ENCODE measurements around the gene ARHGAP33.
A peak's percentile ranks its signal among the peaks of the same experiment; 100 is the strongest.

ARHGAP33 gene

DNA sequence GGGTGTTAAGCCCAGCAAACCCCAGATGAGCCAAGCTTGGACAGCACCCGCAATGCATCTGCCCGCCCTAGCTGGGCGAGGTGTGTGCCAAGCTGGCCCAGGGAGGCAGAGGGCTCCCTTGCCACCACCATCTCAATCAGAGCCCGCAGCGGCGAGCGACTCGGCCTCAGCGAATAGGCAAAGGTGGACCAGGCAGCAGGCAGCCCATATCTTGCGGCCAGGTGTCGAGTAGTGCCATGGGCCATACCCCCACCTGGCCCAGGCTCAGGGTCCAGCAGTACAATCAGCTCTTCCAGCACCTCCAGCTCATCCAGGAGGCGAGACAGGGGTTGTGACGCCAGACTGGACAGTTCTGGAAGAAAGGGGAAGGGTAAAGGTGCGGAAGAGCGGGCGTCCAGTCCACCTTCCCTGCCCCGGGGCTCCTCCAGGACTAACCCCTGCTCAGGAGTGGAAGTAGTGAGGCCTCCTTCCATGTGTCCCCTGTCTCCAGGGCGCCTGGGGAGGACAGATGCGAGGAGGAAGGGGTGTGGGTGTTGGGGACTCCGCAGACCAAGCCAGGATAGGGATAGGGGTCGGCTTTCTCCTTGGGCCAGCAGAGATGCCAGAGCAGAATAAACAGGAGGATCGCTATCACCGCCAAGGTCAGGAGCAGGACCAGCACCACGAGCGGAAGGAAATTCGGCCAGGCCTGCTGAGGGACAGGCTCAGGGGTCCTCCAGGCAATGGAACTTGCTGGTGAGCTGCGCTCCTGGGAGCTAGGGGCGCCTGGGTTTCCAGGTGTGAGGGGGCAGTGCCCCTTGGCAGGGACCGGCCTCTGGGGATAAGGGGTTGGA lies 35.9 kb upstream of the ARHGAP33 start:
- DNase-seq (ENCODE audit: low read depth in 2 of 2): no peak

GRCh38 chr19:35740108-35740422 lies 35.3 kb upstream of the ARHGAP33 start:
- no peak for DNase-seq (ENCODE audit: low read depth in 2 of 2)

- DNase-seq (ENCODE audit: low read depth in 2 of 2): peak; percentile 90 to 92
Measured at GRCh38 chr19:35740423-35741202, 34.8 kb upstream of the ARHGAP33 start.

- DNase-seq (ENCODE audit: low read depth in 2 of 2): no peak
Measured at GRCh38 chr19:35741203-35741515, 34.2 kb upstream of the ARHGAP33 start.

- DNase-seq (ENCODE audit: low read depth in 2 of 2): no peak
Measured at GRCh38 chr19:35742121-35742724, 33.1 kb upstream of the ARHGAP33 start, which contains the start of gene IGFLR1. Gene IGFLR1, minus strand, starts transcription at chr19:35742452. Its CDS starts 1,272 bp downstream, at chr19:35741180.

GRCh38 chr19:35743640-35744429 lies 31.5 kb upstream of the ARHGAP33 start:
- no peak for DNase-seq (ENCODE audit: low read depth in 2 of 2)

- DNase-seq (ENCODE audit: low read depth in 2 of 2): peak; percentile 90 to 91
Measured at GRCh38 chr19:35744430-35745327, 30.7 kb upstream of the ARHGAP33 start.

DNA sequence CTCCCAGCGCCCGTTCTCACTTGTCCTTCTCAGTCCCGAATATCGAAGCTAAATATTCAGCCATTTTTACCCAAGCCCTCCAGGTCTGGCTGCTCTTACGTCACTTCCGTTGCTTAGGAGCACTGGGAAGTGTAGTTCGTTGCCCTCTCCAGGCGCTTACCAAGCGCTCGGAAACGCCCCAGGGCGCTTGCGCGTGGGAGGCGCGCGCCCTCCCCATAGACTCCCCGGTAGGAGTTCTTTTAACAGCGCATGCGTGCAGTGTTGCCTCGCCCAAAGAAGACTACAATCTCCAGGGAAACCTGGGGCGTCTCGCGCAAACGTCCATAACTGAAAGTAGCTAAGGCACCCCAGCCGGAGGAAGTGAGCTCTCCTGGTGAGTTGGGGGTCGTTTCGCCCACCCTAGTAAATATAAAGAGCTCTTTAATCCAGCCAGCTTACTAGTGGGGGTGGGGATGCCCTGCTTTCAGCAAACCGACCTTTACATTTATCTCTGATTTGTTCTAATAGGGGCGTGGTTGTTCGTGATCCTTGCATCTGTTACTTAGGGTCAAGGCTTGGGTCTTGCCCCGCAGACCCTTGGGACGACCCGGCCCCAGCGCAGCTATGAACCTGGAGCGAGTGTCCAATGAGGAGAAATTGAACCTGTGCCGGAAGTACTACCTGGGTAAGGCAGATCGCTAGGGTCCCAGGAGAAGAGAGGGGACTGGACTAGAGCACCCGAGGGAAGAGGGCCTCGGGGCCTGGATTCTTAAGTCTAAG lies 29.9 kb upstream of the ARHGAP33 start, which contains the start of the genes PSENEN and U2AF1L4:
TSS of gene PSENEN (plus strand) at position 324 of the 759 bp plus-strand sequence. CDS start at position 604, 280 bp downstream.
TSS of gene U2AF1L4 (minus strand) at position 91 of the 759 bp plus-strand sequence. CDS start at position 64, 27 bp downstream.
- DNase-seq (ENCODE audit: low read depth in 2 of 2): peak; percentile 98

GRCh38 chr19:35746087-35746462 lies 29.3 kb upstream of the ARHGAP33 start:
- no peak for DNase-seq (ENCODE audit: low read depth in 2 of 2)

DNA sequence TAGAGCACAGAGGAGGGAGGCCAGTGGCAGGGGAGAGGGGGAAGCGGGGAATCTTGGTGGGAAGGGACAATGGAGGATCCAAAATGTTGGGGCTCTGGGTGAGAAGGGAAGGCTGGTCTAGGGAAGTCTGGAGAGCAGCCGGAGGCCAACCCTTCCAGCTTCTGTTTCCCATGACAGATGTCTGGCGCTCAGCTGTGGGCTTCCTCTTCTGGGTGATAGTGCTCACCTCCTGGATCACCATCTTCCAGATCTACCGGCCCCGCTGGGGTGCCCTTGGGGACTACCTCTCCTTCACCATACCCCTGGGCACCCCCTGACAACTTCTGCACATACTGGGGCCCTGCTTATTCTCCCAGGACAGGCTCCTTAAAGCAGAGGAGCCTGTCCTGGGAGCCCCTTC lies 28.8 kb upstream of the ARHGAP33 start:
- DNase-seq (ENCODE audit: low read depth in 2 of 2): no peak

GRCh38 chr19:35748106-35749020 lies 27.0 kb upstream of the ARHGAP33 start, which contains the start of gene LIN37:
Gene LIN37, plus strand, starts transcription at chr19:35748576. Its CDS starts 149 bp downstream, at chr19:35748725.
- peak; percentile 98 to 99 for DNase-seq (ENCODE audit: low read depth in 2 of 2)

DNA sequence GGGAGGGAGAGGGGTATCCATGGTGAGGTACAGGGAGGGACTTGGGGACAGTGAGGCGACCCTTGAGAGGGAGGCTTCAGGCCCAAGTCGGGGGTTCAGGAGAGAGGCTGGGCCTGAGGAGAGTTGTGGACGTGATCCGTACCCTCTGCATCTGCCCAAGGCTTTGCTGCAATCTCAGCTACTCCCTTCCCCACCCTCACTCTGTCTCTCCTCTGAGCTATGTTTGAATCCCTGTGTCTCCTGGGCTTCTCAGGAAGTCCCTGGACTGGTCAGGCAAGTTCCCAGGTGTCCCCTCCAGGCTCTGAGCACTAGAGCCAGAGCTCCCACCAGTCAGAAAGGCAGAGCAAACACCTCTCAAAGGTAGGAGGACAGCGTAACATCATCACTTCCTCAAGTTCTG lies 25.2 kb upstream of the ARHGAP33 start:
- DNase-seq (ENCODE audit: low read depth in 2 of 2): no peak

- DNase-seq (ENCODE audit: low read depth in 2 of 2): no peak
Measured at GRCh38 chr19:35751839-35752745, 23.3 kb upstream of the ARHGAP33 start.

DNA sequence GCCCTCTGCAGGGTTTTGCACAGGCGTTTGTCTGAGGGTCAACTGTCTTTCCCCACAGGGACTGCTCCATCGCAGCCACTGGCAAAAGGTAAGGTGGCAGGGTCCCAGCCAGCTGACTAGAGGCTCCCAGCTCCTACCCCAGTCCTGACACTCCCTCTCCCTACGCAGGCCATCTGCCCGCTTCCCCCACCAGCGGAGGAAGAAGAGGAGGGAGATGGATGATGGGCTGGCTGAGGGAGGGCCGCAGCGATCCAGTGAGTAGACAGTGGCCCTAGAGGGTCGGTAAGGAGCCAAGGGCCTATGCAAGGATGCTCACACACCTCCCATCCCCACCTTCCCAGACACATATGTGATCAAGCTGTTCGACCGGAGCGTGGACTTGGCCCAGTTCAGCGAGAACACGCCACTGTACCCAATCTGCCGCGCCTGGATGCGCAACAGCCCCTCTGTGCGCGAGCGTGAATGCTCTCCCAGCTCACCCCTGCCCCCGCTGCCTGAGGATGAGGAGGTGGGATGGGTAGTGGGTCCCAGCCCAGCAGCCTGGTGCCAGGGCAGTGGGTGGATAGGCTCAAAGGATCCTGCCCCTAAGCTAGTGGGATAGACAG lies 22.5 kb upstream of the ARHGAP33 start:
- DNase-seq (ENCODE audit: low read depth in 2 of 2): no peak

GRCh38 chr19:35753634-35754369 lies 21.6 kb upstream of the ARHGAP33 start:
- no peak for DNase-seq (ENCODE audit: low read depth in 2 of 2)

DNA sequence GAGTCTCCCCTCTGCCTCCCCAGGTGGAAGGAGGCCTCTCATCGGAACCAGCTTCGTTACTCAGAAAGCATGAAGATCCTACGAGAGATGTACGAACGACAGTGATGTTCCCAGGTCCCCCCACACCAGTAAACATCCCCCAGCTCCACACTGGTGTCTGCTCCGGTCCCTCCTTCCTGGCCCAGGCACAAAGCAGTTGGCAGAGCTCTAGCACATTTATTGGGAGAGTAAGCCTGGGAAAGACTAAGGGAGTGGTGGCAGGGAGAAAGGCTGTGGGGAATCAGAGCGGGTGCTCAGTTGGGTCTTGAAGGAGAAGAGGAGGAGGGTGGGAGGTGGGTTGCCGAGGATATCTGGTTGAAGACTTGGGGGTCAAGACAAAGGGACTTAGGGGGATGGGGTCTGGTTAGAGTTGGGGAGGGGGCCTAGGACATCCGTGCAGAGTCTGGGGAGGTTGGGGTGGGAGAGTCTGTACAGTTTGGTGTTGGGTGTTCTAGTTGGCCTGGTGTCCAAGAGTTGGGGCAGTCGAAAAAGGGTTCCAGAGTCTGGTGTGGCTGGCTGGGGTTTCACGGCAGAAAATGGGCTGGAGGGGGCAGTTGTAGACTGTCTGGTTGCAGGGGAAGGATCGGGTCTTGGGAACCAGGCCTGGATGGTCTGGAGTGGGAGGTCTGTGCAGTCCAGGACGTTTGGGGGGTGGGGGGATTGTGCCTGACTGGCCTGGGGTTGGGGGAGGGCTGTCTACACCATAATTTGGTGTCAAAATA lies 20.8 kb upstream of the ARHGAP33 start:
- DNase-seq (ENCODE audit: low read depth in 2 of 2): no peak

Data from fibroblast of skin of left quadriceps (primary cell).